Activated CD8-positive, alpha-beta memory T cell treated with anti-CD3 and anti-CD28 coated beads, Interleukin-2, amount 10 ng/mL, durations not matched to agents 7 days and 5 days (primary cell): ENCODE data around the gene GBA3. TPM values are rescaled to one million over a fixed set of nuclear protein-coding genes. Genes with fewer than 3 reads are reported as not detected.

Experiments
- ATAC-seq: fragments of 150-1000 bp; cut with Tn5 transposase; one replicate; pipeline ENCODE4 v1.10.0; 2021; ENCODE audit warnings: moderate library complexity
- CTCF ChIA-PET: fragments of 350-600 bp; sonication (Branson Sonifier 250); formaldehyde crosslinking; loops from one replicate; lab custom pipeline; 2021; ENCODE audit warnings: antibody characterized with exemption; lab: Charles Lee
- DNase-seq: peaks from one replicate; pipeline ENCODE4 v3.0.0-alpha.2; 2020
- H3K27ac Mint-ChIP-seq: one replicate; pipeline ENCODE4 v1.8.0; 2021; ENCODE audit warnings: mild to moderate bottlenecking, mixed read lengths
- H3K27me3 Mint-ChIP-seq: one replicate; pipeline ENCODE4 v1.8.0; 2021; ENCODE audit warnings: mixed read lengths
- H3K36me3 Mint-ChIP-seq: one replicate; pipeline ENCODE4 v1.8.0; 2021; ENCODE audit warnings: mild to moderate bottlenecking, mixed read lengths
- H3K4me1 Mint-ChIP-seq: one replicate; pipeline ENCODE4 v1.8.0; 2021; ENCODE audit warnings: mixed read lengths
- H3K4me3 Mint-ChIP-seq: one replicate; pipeline ENCODE4 v1.8.0; 2021; ENCODE audit warnings: mild to moderate bottlenecking, moderate library complexity, mixed read lengths
- H3K9me3 Mint-ChIP-seq: one replicate; pipeline ENCODE4 v1.8.0; 2022; ENCODE audit warnings: low read depth, mixed read lengths
- total RNA-seq, 2 experiments: library from RNA; stranded (reverse); gene quantifications; one replicate each; pipeline ENCODE4 v1.2.3, GENCODE V29; 2021

The GBA3 gene
- total RNA-seq, 2 experiments from 2014 or later: not detected

DNA sequence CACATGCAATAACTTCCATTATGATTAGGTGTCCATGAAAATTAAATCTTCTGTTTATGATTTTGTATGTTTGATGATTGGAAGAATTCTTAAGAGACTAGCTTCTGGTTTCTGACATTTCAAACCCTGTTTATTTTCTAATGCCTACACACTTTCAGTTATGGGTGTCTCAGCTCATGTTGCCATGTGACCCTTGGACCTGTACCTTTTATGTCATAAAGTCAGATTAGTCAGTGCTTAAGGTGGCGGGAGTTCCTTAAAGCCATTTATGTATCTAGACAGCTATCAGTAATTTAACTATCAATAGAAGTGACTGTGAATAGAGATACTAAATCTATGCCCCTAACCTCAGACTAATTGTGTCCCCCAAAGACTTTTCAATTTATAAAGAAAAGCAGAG is 155.6 kb downstream of the GBA3 start:
- CTCF ChIA-PET: interaction anchor here (0.9 kb wide), 1 partner anchor 187 kb away, joined by 3 read pairs; no protein-coding TSS in a partner anchor
- Mint-ChIP-seq H3K9me3 (no peaks in the 10 kb centered on the region), H3K27ac (no peak overlapping the region), H3K36me3 (no peaks in the 10 kb centered on the region), H3K4me1 (no peaks in the 10 kb centered on the region), H3K4me3 (no peak overlapping the region), H3K27me3 (no peaks in the 10 kb centered on the region)
- DNase-seq (no peak), ATAC-seq (no peak)

DNA sequence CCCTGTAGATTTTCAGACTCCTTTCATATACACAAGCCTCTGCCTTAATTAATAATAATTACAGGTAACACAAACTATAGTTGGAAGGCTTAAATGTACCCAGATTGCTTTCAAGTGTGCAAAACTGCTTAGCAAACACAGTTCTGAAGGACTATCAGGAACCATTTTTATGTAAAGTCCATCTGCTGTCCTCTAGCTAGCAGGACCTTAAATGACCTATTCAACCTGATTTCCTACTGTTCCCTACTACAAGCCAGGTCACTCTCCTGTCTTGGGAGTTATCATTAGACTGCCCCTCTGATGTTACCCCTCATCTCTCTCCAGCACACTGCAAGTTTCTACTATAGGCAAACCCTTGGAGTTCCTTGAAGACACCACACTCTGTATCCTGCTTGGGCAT is 157.3 kb downstream of the GBA3 start:
- Mint-ChIP-seq H3K4me1 (no peaks in the 10 kb centered on the region), H3K4me3 (no peak overlapping the region), H3K27ac (no peak overlapping the region), H3K27me3 (no peaks in the 10 kb centered on the region), H3K36me3 (no peaks in the 10 kb centered on the region), H3K9me3 (no peaks in the 10 kb centered on the region)
- ATAC-seq (no peak), DNase-seq (no peak)
- CTCF ChIA-PET: no interaction called here

DNA sequence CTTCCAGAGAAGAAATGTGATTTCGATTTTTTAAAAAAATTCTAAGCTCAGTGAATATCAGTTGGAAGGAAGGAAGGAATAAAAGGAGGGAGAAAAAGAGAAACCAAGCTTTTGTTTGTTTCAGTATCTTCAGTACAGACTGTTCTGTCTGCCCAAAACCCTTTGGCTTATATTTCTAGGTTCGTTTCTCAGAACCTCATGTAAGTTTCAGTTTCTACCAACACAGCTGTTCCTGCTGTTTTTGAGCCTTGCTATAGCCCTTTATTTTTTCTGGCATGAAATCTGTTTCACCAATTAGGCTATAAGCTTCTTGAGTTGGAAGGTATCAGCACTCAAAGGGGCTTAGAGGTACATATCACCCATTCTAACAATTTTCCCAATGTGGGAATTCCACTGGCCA is 157.9 kb downstream of the GBA3 start:
- Mint-ChIP-seq H3K4me1 (no peaks in the 10 kb centered on the region), H3K27ac (no peak overlapping the region), H3K9me3 (no peaks in the 10 kb centered on the region), H3K4me3 (no peak overlapping the region), H3K36me3 (no peaks in the 10 kb centered on the region), H3K27me3 (no peaks in the 10 kb centered on the region)
- ATAC-seq (no peak), DNase-seq (no peak)
- CTCF ChIA-PET: no interaction called here

DNA sequence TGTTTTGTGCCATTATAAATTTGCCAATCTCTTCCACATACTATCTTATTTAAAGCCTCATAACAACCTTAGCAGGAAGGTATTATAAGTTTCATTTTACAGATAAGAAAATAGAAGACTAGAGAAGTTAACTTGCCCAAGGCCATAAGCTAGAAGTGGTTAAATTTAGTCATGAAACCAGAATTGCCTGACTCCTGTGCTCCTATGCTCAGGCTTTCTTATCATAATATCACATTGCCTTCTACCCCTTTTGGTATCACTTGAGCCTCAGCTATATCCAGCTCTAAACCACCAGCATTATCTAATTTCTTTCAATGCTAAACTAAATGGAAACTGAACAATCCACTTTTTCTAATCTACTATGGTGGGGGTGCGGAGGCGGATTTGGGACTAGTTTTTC is 164.7 kb downstream of the GBA3 start:
- no peaks in the 10 kb centered on the region for H3K4me1 Mint-ChIP-seq
- H3K27me3 Mint-ChIP-seq: no peaks in the 10 kb centered on the region
- H3K4me3 Mint-ChIP-seq: no peak overlapping the region
- ATAC-seq: no peak
- no peak overlapping the region for H3K27ac Mint-ChIP-seq
- peaks cover 4% of the 10 kb centered on the region for H3K9me3 Mint-ChIP-seq
- CTCF ChIA-PET: no interaction called here
- no peak for DNase-seq
- no peaks in the 10 kb centered on the region for H3K36me3 Mint-ChIP-seq

DNA sequence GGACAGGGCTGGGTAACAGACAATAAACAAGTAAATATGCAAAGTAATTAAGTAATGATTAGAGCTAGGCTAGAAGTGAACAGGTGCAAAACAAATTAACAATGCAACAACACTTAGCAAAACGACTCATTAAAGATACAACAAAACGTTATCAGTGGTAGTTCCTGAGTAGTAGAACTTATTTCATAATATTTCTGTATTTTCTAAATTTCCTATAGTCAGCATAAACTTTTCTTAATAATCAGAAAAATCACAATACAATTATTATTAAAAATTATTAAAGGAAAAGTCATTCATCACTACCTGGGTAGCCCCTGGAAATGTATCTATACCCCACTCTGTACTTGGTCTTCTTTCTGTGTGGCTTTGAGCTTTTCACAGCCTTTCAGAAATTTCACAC is 166.6 kb downstream of the GBA3 start:
- Mint-ChIP-seq H3K9me3 (peaks cover 7% of the 10 kb centered on the region), H3K27me3 (no peaks in the 10 kb centered on the region), H3K27ac (no peak overlapping the region), H3K4me1 (no peaks in the 10 kb centered on the region), H3K36me3 (no peaks in the 10 kb centered on the region), H3K4me3 (no peak overlapping the region)
- ATAC-seq: no peak
- CTCF ChIA-PET: no interaction called here
- no peak for DNase-seq

Other genes starting within 250 kb of the GBA3 start
- gene ADGRA3, start 176.9 kb upstream of the GBA3 start, total RNA-seq: 1 to 10 TPM in 1 of 2 experiments, under 1 TPM in 1; 0.53 to 1.3 TPM